ENCODE measurements around the gene SNTG2.

SNTG2 gene

DNA sequence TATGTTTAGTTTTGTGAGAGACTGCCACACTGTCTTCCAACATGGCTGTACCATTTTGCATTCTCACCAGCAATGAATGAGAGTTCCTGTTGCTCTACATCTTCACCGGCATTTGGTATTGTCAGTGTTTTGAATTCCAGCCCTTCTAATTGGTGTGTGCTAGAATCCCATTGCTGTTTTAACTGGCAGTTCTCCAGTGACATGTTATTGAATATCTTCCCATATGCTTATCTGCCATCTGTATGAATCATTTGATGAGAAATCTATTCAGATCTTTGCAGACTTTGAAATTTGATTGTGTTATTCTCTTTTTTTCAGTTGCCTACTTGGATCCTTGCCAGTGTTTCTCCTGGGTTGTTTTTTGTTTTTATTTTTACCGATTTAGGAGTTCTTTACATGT, 99.0 kb downstream of the SNTG2 start:
- no peak overlapping the region for H3K9ac ChIP-seq (ENCODE audit: low read depth, low read length)
- peaks cover 2% of the 10 kb centered on the region for H3K9me3 ChIP-seq (ENCODE audit: control insufficient read depth, insufficient read depth, low read length)
- H3K36me3 ChIP-seq (ENCODE audit: insufficient read depth, low read length) = no peaks in the 10 kb centered on the region
- H3K4me1 ChIP-seq (ENCODE audit: insufficient read depth, low read length) = 0 out of 2 replicates have a peak, but pooled peaks cover 7% of the 10 kb centered on the region

DNA sequence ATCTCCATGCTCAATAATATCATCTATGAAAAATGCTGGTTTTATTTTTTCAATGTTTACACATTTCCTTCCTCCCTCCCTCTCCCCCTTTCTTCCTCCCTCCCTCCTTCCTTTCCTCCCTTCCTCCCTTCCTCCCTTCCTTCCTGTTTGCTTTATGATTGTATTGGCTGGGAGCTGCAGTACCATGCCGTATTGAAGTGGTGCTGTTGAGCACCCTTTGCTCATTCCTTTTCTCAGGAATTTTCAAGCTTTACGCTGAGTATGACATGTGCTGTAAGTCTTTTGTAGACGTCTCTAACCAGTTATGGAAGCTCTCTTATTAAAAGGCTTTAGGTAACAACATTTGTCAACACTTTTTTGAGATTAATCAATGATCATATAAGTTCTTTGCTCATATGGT, 100.4 kb downstream of the SNTG2 start:
- Histone ChIP-seq H3K9ac (ENCODE audit: low read depth, low read length) (no peak overlapping the region), H3K36me3 (ENCODE audit: insufficient read depth, low read length) (no peaks in the 10 kb centered on the region), H3K9me3 (ENCODE audit: control insufficient read depth, insufficient read depth, low read length) (peaks cover 2% of the 10 kb centered on the region), H3K4me1 (ENCODE audit: insufficient read depth, low read length) (0 out of 2 replicates have a peak, but pooled peaks cover 14% of the 10 kb centered on the region)

DNA sequence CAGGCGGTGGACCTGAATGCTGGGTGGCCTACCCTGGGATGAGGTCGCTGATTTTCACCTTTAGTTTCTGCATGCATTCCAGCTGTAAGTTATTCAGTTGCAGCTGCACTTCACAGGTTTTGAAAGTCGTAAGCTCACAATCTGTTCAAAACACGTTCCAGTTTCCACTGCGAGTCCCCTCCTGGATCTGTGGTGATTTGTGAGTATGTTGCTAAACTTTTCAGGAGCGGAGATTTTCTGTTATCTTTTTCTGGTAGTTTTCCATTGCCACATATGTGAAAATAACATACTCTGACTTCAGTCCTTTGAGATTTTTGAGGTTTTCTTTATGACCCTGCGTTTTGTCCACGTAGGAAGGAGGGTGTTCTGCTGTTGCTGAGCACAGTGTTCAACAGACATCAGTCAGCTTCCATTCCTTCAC, 102.1 kb downstream of the SNTG2 start:
- no peaks in the 10 kb centered on the region; the same call in none of the 2 replicates for H3K9me3 ChIP-seq (ENCODE audit: control insufficient read depth, insufficient read depth, low read length)
- H3K9ac ChIP-seq (ENCODE audit: low read depth, low read length) = no peak overlapping the region
- 0 out of 2 replicates have a peak, but pooled peaks cover 14% of the 10 kb centered on the region for H3K4me1 ChIP-seq (ENCODE audit: insufficient read depth, low read length)
- H3K36me3 ChIP-seq (ENCODE audit: insufficient read depth, low read length) = no peaks in the 10 kb centered on the region

DNA sequence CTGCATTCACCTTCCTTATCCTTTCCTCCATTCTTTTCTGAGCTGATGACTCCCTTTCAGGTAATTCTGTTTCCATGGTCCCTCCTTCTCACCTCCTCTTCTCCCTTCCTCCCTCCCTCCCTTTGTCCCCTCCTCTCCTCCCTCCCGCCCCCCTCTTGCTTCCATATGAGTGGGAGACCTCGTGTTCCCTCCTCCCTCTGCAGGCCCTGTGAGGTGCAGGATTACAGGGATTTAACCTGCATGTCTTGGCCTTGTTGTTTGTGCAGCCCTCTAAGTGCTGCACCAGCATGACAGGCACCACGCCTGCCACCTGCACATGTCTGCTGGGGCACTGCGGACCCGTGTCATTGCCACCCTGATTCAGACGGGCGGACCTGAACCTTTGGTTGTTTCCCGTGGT, 103.1 kb downstream of the SNTG2 start:
- 0 out of 2 replicates have a peak, but pooled peaks cover 14% of the 10 kb centered on the region for H3K4me1 ChIP-seq (ENCODE audit: insufficient read depth, low read length)
- no peaks in the 10 kb centered on the region for H3K36me3 ChIP-seq (ENCODE audit: insufficient read depth, low read length)
- no peak overlapping the region for H3K9ac ChIP-seq (ENCODE audit: low read depth, low read length)
- no peaks in the 10 kb centered on the region; the same call in 1 of the 2 replicates for H3K9me3 ChIP-seq (ENCODE audit: control insufficient read depth, insufficient read depth, low read length)

DNA sequence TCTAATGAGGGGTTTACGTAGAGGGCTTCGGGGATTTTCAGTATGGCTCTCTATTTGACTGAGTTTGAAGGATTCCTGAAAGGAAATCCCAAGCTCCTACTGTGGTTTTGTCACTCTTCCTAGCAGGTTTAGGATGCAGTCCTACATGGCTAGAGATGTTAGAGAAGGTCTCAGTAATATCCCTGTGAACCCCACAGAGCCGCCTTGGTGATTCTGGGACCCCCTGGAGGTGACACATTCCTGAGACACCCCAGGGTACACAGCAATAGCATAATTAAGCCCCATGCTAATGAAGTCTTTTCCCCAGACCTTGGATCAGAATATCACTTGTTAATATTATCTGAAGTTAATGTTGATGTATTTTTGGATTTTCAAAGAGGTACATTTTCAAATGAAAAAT, 103.8 kb downstream of the SNTG2 start:
- Histone ChIP-seq H3K36me3 (ENCODE audit: insufficient read depth, low read length) (no peaks in the 10 kb centered on the region), H3K9me3 (ENCODE audit: control insufficient read depth, insufficient read depth, low read length) (no peaks in the 10 kb centered on the region; the same call in 1 of the 2 replicates), H3K4me1 (ENCODE audit: insufficient read depth, low read length) (0 out of 2 replicates have a peak, but pooled peaks cover 14% of the 10 kb centered on the region), H3K9ac (ENCODE audit: low read depth, low read length) (no peak overlapping the region)

DNA sequence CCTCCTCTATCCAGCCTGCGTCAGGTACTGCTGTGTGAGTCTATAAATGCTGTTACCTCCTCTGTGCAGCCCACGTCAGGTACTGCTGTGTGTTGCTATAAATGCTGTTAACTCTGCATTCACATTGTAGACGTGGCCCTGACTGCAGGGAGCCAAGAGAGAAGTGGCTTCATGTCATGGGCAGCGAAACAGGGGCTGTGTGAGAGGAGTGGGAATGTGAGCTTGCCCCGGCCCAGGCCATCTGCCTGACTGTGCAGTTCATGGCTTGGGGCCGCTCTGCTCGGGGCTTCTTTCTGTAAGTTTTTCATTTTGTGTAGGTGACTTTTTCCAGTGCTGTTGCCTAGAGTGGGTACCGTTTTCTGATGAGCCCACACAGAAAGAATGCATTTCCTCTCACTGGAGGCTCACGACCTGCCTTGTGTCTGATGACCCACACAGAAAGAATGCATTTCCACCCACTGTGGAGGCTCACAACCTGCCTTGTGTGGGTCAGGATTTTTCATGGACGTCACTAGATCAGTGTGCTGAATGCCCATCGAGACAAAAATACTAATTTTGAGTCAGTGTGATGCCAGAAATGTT, 104.5 kb downstream of the SNTG2 start:
- H3K9ac ChIP-seq (ENCODE audit: low read depth, low read length) = no peak overlapping the region
- no peaks in the 10 kb centered on the region for H3K36me3 ChIP-seq (ENCODE audit: insufficient read depth, low read length)
- 0 out of 2 replicates have a peak, but pooled peaks cover 14% of the 10 kb centered on the region for H3K4me1 ChIP-seq (ENCODE audit: insufficient read depth, low read length)
- H3K9me3 ChIP-seq (ENCODE audit: control insufficient read depth, insufficient read depth, low read length) = no peaks in the 10 kb centered on the region; the same call in 1 of the 2 replicates

DNA sequence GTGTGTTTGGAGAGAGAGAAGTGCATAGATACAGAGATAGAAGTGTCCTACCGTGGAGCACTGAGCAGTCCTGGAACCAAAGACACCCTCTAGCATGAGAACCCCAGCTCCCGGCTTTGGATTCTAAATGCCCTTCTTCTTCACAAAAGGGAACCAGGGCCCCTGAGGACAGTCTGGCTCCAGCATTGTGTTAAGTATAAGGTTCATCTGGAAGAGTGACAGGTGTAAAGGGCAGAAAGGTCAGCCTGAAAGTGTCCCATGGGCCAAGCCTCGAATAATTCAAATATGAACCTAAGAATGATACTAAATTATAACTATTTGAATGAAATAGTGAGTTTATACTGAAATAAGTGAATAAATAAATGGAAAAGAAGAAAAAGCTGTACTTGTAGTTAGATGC, 109.7 kb downstream of the SNTG2 start:
- Histone ChIP-seq H3K36me3 (ENCODE audit: insufficient read depth, low read length) (no peaks in the 10 kb centered on the region), H3K9ac (ENCODE audit: low read depth, low read length) (no peak overlapping the region), H3K4me1 (ENCODE audit: insufficient read depth, low read length) (0 out of 2 replicates have a peak, but pooled peaks cover 3% of the 10 kb centered on the region), H3K9me3 (ENCODE audit: control insufficient read depth, insufficient read depth, low read length) (no peaks in the 10 kb centered on the region; the same call in 1 of the 2 replicates)

DNA sequence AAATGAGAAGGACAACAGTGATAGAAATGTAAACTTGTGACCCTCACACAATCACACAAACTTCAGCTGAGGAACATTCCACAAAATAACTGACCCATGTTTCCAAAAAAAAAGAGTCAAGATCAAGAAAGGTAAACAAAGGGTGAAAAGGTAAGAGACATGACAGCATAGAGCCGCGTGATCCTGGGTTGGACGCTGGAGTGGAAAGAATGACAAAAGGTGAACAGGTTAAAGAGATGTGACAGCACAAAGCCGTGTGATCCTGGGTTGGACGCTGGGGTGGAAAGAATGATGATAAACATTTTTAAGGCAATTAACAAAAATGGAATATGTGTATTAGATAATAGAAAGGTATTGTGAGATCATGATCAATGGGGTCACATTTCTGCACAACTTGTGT, 110.3 kb downstream of the SNTG2 start:
- Histone ChIP-seq H3K9me3 (ENCODE audit: control insufficient read depth, insufficient read depth, low read length) (no peaks in the 10 kb centered on the region; the same call in 1 of the 2 replicates), H3K9ac (ENCODE audit: low read depth, low read length) (no peak overlapping the region), H3K36me3 (ENCODE audit: insufficient read depth, low read length) (no peaks in the 10 kb centered on the region)

DNA sequence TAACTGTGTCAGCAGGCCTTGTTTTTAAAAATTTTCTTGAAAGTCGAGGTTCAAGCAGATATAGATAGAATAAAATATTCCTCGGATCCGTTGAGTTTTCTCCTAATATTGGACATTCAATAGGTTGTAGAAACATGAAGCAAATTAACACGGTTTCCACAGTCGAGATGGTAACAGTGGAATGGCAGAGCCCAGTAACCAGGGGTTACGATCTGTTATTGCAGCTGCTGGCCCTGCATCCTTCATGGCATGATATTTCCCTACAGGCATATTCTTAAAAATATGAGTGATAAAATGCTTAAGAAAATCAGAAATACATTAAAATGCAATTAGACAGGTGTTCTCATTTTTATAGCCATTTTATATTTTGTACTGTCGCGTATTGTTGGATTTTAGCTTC, 117.6 kb downstream of the SNTG2 start:
- no peaks in the 10 kb centered on the region for H3K9me3 ChIP-seq (ENCODE audit: control insufficient read depth, insufficient read depth, low read length)
- H3K36me3 ChIP-seq (ENCODE audit: insufficient read depth, low read length) = no peaks in the 10 kb centered on the region
- H3K9ac ChIP-seq (ENCODE audit: low read depth, low read length) = no peak overlapping the region
- H3K4me1 ChIP-seq (ENCODE audit: insufficient read depth, low read length) = no peaks in the 10 kb centered on the region

More for the DNA sequence above, 110.3 kb downstream of the SNTG2 start:
- no peaks in the 10 kb centered on the region for H3K4me1 ChIP-seq (ENCODE audit: insufficient read depth, low read length)

DNA sequence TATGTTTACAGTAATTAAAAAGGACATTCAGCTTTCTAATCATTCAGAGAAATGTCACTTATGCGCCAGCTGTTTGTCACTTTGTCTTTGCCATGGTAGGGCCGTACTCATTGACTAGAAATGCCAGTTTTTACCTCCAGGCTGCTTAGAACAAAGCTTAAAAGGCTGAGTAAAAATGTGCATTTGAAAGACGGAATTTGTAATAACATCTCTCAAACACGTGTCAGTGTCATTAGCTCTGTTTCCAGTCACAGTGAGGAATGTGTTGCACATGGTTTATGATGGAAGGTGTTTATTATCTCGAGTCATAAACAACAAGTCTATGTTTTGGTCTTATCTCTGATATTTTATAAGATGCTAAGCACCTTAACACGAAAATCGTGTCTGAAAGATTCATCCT, 118.2 kb downstream of the SNTG2 start:
- Histone ChIP-seq H3K9me3 (ENCODE audit: control insufficient read depth, insufficient read depth, low read length) (no peaks in the 10 kb centered on the region), H3K9ac (ENCODE audit: low read depth, low read length) (no peak overlapping the region), H3K4me1 (ENCODE audit: insufficient read depth, low read length) (no peaks in the 10 kb centered on the region), H3K36me3 (ENCODE audit: insufficient read depth, low read length) (no peaks in the 10 kb centered on the region)

DNA sequence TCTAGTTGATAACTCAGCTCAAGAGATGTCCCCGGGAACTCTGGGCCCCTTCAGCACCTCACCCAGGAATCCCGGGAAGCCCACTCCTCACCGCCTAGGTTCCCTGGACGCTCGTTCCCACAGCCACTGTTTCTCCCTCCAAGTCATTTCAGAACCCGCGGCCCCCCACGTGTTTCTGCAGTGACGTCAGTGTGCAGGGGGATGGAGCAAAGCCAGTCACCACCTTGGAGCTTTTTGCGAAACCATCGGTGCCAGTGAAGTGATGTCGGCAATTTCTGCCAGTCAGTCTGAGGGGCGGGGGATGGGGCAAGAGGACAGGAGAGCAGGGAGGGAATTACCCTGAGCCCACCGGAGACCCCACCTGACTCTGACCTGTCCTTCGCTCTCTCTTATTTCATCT, 119.2 kb downstream of the SNTG2 start:
- Histone ChIP-seq H3K9ac (ENCODE audit: low read depth, low read length) (no peak overlapping the region), H3K36me3 (ENCODE audit: insufficient read depth, low read length) (no peaks in the 10 kb centered on the region), H3K4me1 (ENCODE audit: insufficient read depth, low read length) (no peaks in the 10 kb centered on the region), H3K9me3 (ENCODE audit: control insufficient read depth, insufficient read depth, low read length) (no peaks in the 10 kb centered on the region)

DNA sequence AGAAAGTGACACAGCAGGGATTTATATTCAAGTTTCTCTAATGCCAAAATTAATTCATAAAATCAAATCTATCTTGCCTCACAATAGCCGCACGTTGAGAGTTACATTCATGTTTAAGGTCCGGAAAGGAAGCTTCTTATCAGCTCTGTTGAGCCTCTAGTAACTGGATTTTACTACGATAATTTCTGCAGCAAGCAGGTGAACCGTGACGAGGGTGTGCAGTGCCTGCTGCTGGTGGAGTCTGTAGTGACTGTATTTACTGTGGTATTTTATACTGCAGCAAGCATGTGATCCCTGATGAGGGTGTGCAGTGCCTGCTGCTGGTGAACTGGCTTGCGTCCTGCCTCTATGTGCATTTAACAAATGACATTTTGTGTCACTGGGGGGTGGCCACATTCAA, 120.0 kb downstream of the SNTG2 start:
- H3K9me3 ChIP-seq (ENCODE audit: control insufficient read depth, insufficient read depth, low read length) = no peaks in the 10 kb centered on the region
- H3K9ac ChIP-seq (ENCODE audit: low read depth, low read length) = no peak overlapping the region
- H3K4me1 ChIP-seq (ENCODE audit: insufficient read depth, low read length) = no peaks in the 10 kb centered on the region
- no peaks in the 10 kb centered on the region for H3K36me3 ChIP-seq (ENCODE audit: insufficient read depth, low read length)

DNA sequence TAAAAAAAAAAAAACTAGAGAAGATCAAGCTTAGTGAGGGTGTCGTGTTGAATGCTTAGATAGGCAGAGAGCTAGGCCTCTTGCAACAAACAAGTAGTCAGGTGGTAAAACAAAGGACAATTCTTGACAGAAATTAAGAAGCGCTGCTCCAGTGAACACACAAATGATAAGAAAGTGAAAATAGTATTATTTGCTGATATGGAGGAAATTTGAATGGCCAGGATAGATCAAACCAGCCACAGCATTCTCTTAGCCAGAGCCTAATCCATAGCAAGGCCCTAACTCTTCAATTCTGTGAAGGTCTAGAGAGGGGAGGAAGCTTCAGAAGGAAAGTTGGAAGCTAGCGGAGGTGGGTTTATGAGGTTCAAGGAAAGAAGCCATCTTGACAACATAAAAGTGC, 121.0 kb downstream of the SNTG2 start:
- Histone ChIP-seq H3K9me3 (ENCODE audit: control insufficient read depth, insufficient read depth, low read length) (no peaks in the 10 kb centered on the region), H3K4me1 (ENCODE audit: insufficient read depth, low read length) (no peaks in the 10 kb centered on the region), H3K9ac (ENCODE audit: low read depth, low read length) (no peak overlapping the region), H3K36me3 (ENCODE audit: insufficient read depth, low read length) (no peaks in the 10 kb centered on the region)

DNA sequence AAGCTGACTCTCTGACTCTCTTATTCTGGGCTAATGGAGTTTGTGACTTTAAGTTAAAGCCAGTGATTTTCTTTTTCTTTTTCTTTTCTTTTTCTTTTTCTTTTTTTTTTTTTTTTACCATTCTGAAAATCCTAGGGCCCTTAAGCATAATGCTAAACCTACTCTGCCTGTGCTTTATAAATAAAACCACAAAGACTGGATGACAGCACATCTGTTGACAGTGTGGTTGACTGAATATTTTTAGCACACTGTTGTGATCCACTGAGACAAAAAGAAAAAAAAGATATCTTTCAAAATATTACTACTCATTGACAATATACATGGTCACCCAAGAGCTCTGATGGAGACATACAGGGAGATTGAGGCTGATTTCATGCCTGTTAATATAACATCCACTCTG, 121.6 kb downstream of the SNTG2 start:
- H3K9ac ChIP-seq (ENCODE audit: low read depth, low read length) = no peak overlapping the region
- no peaks in the 10 kb centered on the region for H3K4me1 ChIP-seq (ENCODE audit: insufficient read depth, low read length)
- no peaks in the 10 kb centered on the region for H3K9me3 ChIP-seq (ENCODE audit: control insufficient read depth, insufficient read depth, low read length)
- no peaks in the 10 kb centered on the region for H3K36me3 ChIP-seq (ENCODE audit: insufficient read depth, low read length)

DNA sequence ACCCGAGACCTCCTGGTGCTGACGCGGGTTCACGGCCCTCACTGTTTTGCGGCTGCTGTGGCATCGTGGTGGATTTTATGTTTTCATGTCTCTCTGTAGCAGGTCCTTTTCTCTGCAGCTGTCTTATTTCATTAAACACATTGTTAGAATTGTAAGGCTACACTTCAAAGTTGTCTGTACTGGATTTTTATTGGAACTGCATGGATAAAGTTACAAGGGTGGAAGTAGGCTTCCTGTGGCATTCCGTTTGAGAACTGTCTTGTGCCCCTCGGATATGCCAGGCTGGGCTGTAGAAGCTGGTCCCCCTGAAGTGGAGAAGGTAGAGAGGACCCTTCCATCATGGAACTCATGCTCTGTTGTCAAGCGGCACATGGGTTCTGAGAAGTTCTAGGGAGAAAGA, 127.3 kb downstream of the SNTG2 start:
- no peak overlapping the region for H3K9ac ChIP-seq (ENCODE audit: low read depth, low read length)
- H3K36me3 ChIP-seq (ENCODE audit: insufficient read depth, low read length) = no peaks in the 10 kb centered on the region
- H3K4me1 ChIP-seq (ENCODE audit: insufficient read depth, low read length) = no peaks in the 10 kb centered on the region
- no peaks in the 10 kb centered on the region for H3K9me3 ChIP-seq (ENCODE audit: control insufficient read depth, insufficient read depth, low read length)

Data from ES-I3 (cell line).